ENCODE data around the gene SLC25A39.
"Not testable (repeated sequence)": the region's sequence is repeated elsewhere in the genome, so short reads cannot be mapped to it uniquely, and the experiment has no call there.

The SLC25A39 gene

GRCh38 chr17:44324571-44325275, at the start of gene SLC25A39:
TSS of gene SLC25A39 (minus strand) at chr17:44324823. CDS start at chr17:44323562, 1,261 bp downstream.
- peaks cover 9% of the 10 kb centered on the region for H3K4me1 ChIP-seq
- H3K4me2 ChIP-seq (ENCODE audit: low read length), result peak within 1 kb of the TSS; percentile 96
- TF ChIP-seq CTCF (IDR thresholded peaks at IDR 0.05), result no peak
- H3K27me3 ChIP-seq (ENCODE audit: control insufficient read depth, insufficient read depth, low read length), result no peaks in the 10 kb centered on the region
- peak within 1 kb of the TSS; percentile 38 for H3K9ac ChIP-seq
- peak within 1 kb of the TSS; percentile 90 for H3K27ac ChIP-seq
- H3K79me2 ChIP-seq, result peaks cover 9% of the 10 kb centered on the region
- H3K36me3 ChIP-seq (ENCODE audit: control insufficient read depth, insufficient read depth, low read length), result no peaks in the 10 kb centered on the region
- H3K4me3 ChIP-seq (ENCODE audit: low read depth, low read length), result peak within 1 kb of the TSS; percentile 96
- no peaks in the 10 kb centered on the region for H3K9me3 ChIP-seq (ENCODE audit: control insufficient read depth, low read length)
- peak within 1 kb of the TSS; percentile 78 for H2AFZ ChIP-seq

GRCh38 chr17:44372036-44372435, 47.4 kb upstream of the SLC25A39 start:
- no peak overlapping the region for H2AFZ ChIP-seq
- H3K9ac ChIP-seq, result no peak overlapping the region
- H3K27me3 ChIP-seq (ENCODE audit: control insufficient read depth, insufficient read depth, low read length), result no peaks in the 10 kb centered on the region
- no peak overlapping the region for H3K4me3 ChIP-seq (ENCODE audit: low read depth, low read length)
- no peak for TF ChIP-seq CTCF (IDR thresholded peaks at IDR 0.05)
- no peaks in the 10 kb centered on the region for H3K9me3 ChIP-seq (ENCODE audit: control insufficient read depth, low read length)
- H3K36me3 ChIP-seq (ENCODE audit: control insufficient read depth, insufficient read depth, low read length), result no peaks in the 10 kb centered on the region
- no peak overlapping the region for H3K4me2 ChIP-seq (ENCODE audit: low read length)
- peaks cover 23% of the 10 kb centered on the region for H3K4me1 ChIP-seq
- no peaks in the 10 kb centered on the region for H3K79me2 ChIP-seq
- no peak overlapping the region for H3K27ac ChIP-seq

GRCh38 chr17:44369414-44370023, 44.9 kb upstream of the SLC25A39 start:
- H3K27ac ChIP-seq; H2AFZ ChIP-seq; H3K79me2 ChIP-seq; H3K36me3 ChIP-seq (ENCODE audit: control insufficient read depth, insufficient read depth, low read length); H3K9me3 ChIP-seq (ENCODE audit: control insufficient read depth, low read length); H3K9ac ChIP-seq; H3K4me2 ChIP-seq (ENCODE audit: low read length); H3K4me3 ChIP-seq (ENCODE audit: low read depth, low read length); H3K27me3 ChIP-seq (ENCODE audit: control insufficient read depth, insufficient read depth, low read length): not testable (repeated sequence)
- H3K4me1 ChIP-seq, result peaks cover 16% of the 10 kb centered on the region

GRCh38 chr17:44368391-44369243, 44.0 kb upstream of the SLC25A39 start:
- H2AFZ ChIP-seq; H3K9ac ChIP-seq; H3K27ac ChIP-seq; H3K4me3 ChIP-seq (ENCODE audit: low read depth, low read length); H3K9me3 ChIP-seq (ENCODE audit: control insufficient read depth, low read length); H3K27me3 ChIP-seq (ENCODE audit: control insufficient read depth, insufficient read depth, low read length); H3K79me2 ChIP-seq; H3K4me2 ChIP-seq (ENCODE audit: low read length); H3K36me3 ChIP-seq (ENCODE audit: control insufficient read depth, insufficient read depth, low read length): not testable (repeated sequence)
- peaks cover 16% of the 10 kb centered on the region for H3K4me1 ChIP-seq

GRCh38 chr17:44367231-44367979, 42.8 kb upstream of the SLC25A39 start:
- no peak for TF ChIP-seq CTCF (IDR thresholded peaks at IDR 0.05)
- H3K27me3 ChIP-seq (ENCODE audit: control insufficient read depth, insufficient read depth, low read length), result no peaks in the 10 kb centered on the region

GRCh38 chr17:44365051-44365450, 40.4 kb upstream of the SLC25A39 start:
- H3K27ac ChIP-seq; H3K36me3 ChIP-seq (ENCODE audit: control insufficient read depth, insufficient read depth, low read length); H3K4me3 ChIP-seq (ENCODE audit: low read depth, low read length); H3K9me3 ChIP-seq (ENCODE audit: control insufficient read depth, low read length); H3K4me2 ChIP-seq (ENCODE audit: low read length); H3K9ac ChIP-seq; H3K27me3 ChIP-seq (ENCODE audit: control insufficient read depth, insufficient read depth, low read length); H3K79me2 ChIP-seq; H2AFZ ChIP-seq: not testable (repeated sequence)
- peaks cover 38% of the 10 kb centered on the region for H3K4me1 ChIP-seq

More at GRCh38 chr17:44367231-44367979, 42.8 kb upstream of the SLC25A39 start:
- Histone ChIP-seq H3K79me2 (peaks cover 3% of the 10 kb centered on the region), H3K4me3 (ENCODE audit: low read depth, low read length) (peak overlapping the region; percentile 40), H3K9ac (no peak overlapping the region), H3K4me2 (ENCODE audit: low read length) (peak overlapping the region; percentile 68), H3K36me3 (ENCODE audit: control insufficient read depth, insufficient read depth, low read length) (no peaks in the 10 kb centered on the region), H3K27ac (peak overlapping the region; percentile 54), H3K4me1 (peaks cover 16% of the 10 kb centered on the region), H3K9me3 (ENCODE audit: control insufficient read depth, low read length) (no peaks in the 10 kb centered on the region), H2AFZ (peak overlapping the region; percentile 76)

Data from parathyroid adenoma (tissue), 2 donors.